GM12892 (cell line): ENCODE results near the gene ANAPC7.
A peak's percentile ranks its signal among the peaks of the same experiment; 100 is the strongest.
"Not testable (repeated sequence)": the region's sequence is repeated elsewhere in the genome, so short reads cannot be mapped to it uniquely, and the experiment has no call there.

Experiments used
- DNase-seq: peaks from one replicate; pipeline ENCODE4 v3.0.0; 2011; ENCODE audit not compliant: insufficient read length
- FAIRE-seq: peaks from 2 replicates; lab custom pipeline; 2011; peaks lifted over from hg19 to GRCh38; lab: Jason Lieb, UNC
- POLR2A ChIP-seq: IDR thresholded peaks from 2 replicates; pipeline ENCODE4 v1.6.1; 2011; ENCODE audit warnings: low read depth, low read length, control low read depth
- POLR2AphosphoS5 ChIP-seq: IDR thresholded peaks from 2 replicates; pipeline ENCODE4 v1.6.1; 2011; ENCODE audit warnings: low read depth, low read length, control low read depth
- TAF1 ChIP-seq: IDR thresholded peaks from 2 replicates; pipeline ENCODE4 v1.6.1; 2011; ENCODE audit warnings: low read depth, mild to moderate bottlenecking, control low read depth, low read length, borderline replicate concordance

ANAPC7 gene

GRCh38 chr12:110349514-110350151, 53.9 kb downstream of the ANAPC7 start:
- FAIRE-seq (no peak), DNase-seq (no peak)
- TF ChIP-seq TAF1 (no peak), POLR2A (peak; percentile 68), POLR2AphosphoS5 (peak; percentile 76)

DNA sequence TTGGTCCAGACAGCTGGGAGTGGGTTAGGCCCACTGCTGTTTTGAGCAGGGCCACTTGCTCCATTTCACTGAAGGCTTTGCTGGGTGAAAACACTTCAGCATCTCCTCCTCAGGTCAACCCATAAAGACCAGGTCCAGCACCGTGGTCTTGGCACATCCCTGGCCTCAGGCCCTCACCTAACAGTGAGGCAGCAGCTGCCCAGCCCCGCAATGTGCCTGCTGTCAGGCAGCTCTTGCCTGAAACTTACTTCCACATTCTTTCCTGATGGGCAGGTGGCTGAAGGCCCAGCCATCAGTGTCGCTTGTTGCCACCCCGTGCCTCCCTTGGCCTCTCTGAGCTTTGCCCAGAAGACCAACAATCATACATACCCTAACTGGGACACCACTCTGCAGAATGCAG, 54.4 kb downstream of the ANAPC7 start:
- DNase-seq (no peak), FAIRE-seq (no peak)
- TF ChIP-seq POLR2AphosphoS5 (peak; percentile 33; the same call in 1 of the 2 replicates), POLR2A (no peak)

DNA sequence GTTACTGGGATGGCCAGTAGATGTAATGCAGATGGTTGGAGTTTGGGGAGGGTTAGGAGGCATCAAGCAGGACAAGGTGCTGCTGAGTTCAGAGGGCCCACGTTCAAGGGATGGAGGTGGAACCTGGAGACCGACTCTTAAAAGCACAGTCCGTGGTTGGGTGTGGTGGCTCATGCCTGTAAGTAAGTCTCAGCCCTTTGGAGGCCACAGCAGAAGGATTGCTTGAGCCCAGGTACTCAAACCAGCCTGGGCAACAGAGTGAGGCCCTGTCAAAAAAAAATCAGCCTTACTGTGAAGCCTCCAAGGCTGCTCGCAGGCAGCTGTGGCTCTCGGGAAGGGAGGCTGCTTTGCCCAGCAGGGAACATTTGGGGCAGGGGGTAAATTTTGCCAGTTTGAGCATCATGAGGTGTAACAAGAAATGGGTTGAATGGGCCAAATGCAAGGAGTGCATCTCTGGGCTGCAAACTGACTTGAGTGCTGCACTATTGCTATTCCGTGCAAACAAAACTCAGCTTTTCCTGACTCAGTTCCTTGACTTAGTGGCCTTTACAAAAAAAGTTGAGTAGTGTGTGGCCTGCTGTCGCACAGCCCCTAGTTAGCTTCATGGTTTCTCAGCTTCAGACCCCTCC, 55.0 kb downstream of the ANAPC7 start:
- no peak for DNase-seq
- no peak for TF ChIP-seq TAF1
- TF ChIP-seq POLR2AphosphoS5: no peak
- TF ChIP-seq POLR2A: no peak
- FAIRE-seq: no peak

DNA sequence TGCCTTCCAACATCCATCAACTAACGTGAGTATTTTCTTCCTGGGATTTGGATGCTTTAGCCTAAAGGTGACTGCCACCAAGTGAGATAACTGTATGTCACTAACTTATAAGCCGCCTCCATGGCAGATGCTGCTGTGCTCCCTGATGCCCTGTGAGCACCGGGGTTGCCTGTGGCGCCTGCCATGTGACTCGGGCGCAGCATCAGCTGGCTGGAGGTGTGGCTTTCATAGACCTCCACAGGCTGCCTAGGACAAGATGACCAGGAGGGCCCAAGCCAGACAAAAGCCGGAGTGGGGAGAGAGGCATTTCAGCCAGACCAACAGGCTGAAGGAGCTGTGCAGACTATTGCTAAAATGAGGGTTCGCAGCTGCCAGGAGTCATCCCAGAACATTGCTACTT, 55.7 kb downstream of the ANAPC7 start:
- TF ChIP-seq POLR2AphosphoS5: no peak
- TF ChIP-seq POLR2A: no peak
- TF ChIP-seq TAF1: no peak
- FAIRE-seq (no peak), DNase-seq (no peak)

GRCh38 chr12:110345963-110346362, 57.5 kb downstream of the ANAPC7 start:
- DNase-seq: no peak

DNA sequence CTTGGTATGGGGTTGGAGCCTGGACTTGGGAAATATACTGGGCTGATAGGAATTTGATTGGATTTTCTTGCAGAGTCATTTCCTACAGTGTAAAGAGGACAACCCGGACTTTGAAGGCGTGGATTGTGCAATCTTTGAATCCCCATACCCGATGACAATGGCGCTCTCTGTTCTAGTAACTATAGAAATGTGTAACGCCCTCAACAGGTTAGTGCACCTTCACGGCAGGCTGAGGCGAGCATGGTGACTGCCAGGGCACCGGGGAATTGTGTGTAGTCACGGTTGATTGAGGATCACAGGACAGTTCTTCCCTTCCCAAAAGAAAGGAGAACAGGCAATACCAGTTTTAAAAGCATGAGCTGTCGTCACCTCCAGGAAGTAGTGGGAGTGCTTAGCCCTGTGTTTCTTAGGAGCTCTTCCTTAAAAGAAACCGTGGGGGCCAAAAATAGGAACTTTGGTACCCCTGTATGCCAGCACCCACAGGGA, 58.3 kb downstream of the ANAPC7 start:
- no peak for TF ChIP-seq POLR2A
- TF ChIP-seq TAF1: no peak
- TF ChIP-seq POLR2AphosphoS5: no peak
- no peak for DNase-seq
- FAIRE-seq: no peak

More at GRCh38 chr12:110345963-110346362, 57.5 kb downstream of the ANAPC7 start:
- FAIRE-seq: no peak
- TF ChIP-seq TAF1 (no peak), POLR2AphosphoS5 (no peak), POLR2A (no peak)

DNA sequence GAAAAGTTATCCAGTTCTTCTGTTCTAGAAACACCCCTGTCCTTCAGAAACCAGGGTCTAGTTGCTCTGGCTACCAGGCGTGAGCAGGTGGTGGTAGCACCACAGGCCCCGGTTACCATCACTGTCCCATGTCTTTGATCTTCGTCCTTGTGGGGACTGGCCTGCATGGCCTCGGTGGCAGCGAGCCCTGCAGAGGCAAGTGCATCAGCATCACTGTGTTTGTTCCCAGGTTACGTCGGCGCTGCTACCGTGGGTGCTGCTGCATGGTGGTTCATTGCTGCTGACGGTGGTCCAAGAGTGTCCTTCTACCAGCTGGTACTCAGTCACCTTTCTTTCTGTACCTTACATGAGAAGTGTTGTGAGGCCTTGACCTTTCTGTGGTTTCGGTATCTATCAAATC, 58.9 kb downstream of the ANAPC7 start:
- FAIRE-seq (no peak), DNase-seq (no peak)
- TF ChIP-seq TAF1: no peak
- TF ChIP-seq POLR2A: no peak
- no peak for TF ChIP-seq POLR2AphosphoS5

DNA sequence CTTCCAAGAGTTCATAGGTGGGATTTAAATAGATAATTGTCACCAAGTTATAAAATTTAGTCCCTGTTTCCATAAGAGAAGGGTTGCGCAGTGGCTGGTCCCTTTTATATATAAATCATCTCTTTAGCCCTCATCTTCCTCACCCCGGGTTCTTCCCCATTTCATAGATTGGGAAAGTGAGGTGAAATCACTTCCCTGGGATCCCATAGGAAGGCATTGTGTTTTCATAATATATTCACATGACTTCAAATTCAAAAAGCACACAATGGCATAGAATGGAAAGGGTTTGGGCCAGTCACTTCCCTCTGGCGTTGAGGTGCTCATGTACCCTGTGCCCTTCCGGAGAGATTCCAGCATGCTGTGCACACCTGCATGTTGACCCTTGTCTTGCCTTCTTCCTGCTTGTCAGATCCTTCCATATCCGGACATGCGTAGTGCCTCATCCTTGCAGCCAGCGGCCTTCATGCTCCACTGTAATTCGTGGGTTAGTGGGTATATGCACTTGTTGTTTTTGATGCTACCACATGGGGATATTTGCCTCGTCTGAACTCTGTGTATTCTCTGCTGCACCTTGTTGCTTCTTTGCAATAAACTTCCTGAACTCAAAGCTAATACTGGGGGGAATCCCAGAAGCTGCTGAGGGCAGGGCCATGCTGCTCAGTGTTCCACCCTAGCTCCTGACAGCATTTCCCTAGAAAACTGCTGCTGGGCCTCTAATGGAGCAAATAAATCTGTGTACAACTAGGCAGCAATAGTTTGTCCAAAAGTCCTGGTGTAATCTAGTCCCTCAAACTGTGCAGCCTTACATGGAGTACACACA, 59.6 kb downstream of the ANAPC7 start:
- FAIRE-seq (no peak), DNase-seq (no peak)
- no peak for TF ChIP-seq POLR2AphosphoS5
- no peak for TF ChIP-seq TAF1
- TF ChIP-seq POLR2A: no peak

DNA sequence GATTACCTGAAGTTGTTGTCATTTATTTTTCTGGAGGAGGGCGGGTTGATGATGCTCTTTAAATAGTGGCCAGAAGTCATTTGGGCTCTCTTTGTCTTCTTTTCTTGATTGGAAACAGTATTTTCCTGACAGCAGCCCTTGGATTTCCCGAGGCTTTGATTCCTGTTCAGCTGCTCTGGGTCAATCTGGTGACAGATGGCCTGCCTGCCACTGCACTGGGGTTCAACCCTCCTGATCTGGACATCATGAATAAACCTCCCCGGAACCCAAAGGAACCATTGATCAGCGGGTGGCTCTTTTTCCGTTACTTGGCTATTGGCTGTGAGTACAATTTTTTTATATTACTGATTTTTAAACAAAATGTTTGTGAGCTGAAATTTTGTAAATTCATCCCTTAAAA, 60.4 kb downstream of the ANAPC7 start:
- DNase-seq: no peak
- TF ChIP-seq POLR2A (no peak), TAF1 (no peak), POLR2AphosphoS5 (no peak)
- no peak for FAIRE-seq

DNA sequence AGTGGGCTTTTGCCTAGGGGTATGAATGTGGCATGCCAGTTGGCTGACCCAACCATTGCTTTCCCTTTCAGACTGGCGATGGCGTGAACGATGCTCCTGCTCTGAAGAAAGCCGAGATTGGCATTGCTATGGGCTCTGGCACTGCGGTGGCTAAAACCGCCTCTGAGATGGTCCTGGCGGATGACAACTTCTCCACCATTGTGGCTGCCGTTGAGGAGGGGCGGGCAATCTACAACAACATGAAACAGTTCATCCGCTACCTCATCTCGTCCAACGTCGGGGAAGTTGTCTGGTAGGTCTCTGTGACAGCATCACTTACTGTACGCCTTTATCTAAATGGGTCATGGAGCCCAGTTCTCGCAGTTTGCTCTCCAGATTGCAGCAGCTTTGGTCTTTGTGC, 61.4 kb downstream of the ANAPC7 start:
- DNase-seq: no peak
- TF ChIP-seq POLR2A: 0 out of 2 replicates have a peak, but pooled peaks have one; percentile 14
- no peak for TF ChIP-seq POLR2AphosphoS5
- FAIRE-seq: no peak

DNA sequence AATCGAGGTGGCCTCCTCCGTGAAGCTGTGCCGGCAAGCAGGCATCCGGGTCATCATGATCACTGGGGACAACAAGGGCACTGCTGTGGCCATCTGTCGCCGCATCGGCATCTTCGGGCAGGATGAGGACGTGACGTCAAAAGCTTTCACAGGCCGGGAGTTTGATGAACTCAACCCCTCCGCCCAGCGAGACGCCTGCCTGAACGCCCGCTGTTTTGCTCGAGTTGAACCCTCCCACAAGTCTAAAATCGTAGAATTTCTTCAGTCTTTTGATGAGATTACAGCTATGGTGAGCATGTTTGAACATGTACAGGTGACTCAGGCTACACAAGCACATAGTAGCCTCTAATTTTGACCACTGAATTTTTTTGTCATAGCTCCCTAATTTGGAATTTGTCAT, 62.8 kb downstream of the ANAPC7 start:
- no peak for FAIRE-seq
- TF ChIP-seq POLR2AphosphoS5 (0 out of 2 replicates have a peak, but pooled peaks have one; percentile 48), TAF1 (no peak), POLR2A (no peak)
- no peak for DNase-seq

GRCh38 chr12:110340261-110340660, 63.2 kb downstream of the ANAPC7 start:
- not testable (repeated sequence) for DNase-seq, FAIRE-seq
